GM12801 (cell line): ENCODE data around the gene GPR108.

Source experiments
- TF ChIP-seq, protein P1 (sequence below): IDR thresholded peaks from one replicate; pipeline ENCODE4 v1.5.1; 2011; ENCODE audit warnings: control low read depth; ENCODE audit not compliant: insufficient read length; ENCODE audit errors: extremely low read depth

Gene GPR108

GRCh38 chr19:6697291-6697690 is 40.1 kb downstream of the GPR108 start:
- TF ChIP-seq, protein P1, sequence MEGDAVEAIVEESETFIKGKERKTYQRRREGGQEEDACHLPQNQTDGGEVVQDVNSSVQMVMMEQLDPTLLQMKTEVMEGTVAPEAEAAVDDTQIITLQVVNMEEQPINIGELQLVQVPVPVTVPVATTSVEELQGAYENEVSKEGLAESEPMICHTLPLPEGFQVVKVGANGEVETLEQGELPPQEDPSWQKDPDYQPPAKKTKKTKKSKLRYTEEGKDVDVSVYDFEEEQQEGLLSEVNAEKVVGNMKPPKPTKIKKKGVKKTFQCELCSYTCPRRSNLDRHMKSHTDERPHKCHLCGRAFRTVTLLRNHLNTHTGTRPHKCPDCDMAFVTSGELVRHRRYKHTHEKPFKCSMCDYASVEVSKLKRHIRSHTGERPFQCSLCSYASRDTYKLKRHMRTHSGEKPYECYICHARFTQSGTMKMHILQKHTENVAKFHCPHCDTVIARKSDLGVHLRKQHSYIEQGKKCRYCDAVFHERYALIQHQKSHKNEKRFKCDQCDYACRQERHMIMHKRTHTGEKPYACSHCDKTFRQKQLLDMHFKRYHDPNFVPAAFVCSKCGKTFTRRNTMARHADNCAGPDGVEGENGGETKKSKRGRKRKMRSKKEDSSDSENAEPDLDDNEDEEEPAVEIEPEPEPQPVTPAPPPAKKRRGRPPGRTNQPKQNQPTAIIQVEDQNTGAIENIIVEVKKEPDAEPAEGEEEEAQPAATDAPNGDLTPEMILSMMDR: no peak

DNA sequence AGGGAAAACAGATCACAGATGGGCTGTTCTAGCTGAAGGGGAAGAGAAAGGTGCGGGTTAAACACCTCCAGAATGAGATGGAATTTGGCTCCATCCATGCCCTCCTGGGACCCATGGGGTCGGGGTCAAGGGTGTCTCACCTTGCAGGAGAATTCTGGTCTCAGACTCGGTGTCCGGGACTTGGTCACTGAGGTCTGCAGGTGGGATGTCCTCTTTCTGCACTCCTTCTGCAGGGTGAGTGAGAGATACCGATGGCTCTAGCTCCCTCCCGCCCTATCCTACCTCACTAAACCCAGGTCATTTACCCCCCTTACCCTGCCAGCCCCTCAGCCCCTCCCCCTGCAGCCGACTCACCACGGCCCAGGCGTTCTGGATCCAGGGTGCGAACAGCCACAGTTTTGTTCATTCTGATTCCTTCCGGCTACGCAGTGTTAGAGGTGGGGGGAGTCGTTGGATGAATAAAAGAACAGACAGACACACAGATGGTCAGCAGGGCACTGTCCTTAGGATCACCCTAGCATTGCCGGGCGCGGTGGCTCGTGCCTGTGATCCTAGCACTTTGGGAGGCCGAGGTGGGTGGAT is 41.0 kb downstream of the GPR108 start:
- TF ChIP-seq, protein P1: no peak

DNA sequence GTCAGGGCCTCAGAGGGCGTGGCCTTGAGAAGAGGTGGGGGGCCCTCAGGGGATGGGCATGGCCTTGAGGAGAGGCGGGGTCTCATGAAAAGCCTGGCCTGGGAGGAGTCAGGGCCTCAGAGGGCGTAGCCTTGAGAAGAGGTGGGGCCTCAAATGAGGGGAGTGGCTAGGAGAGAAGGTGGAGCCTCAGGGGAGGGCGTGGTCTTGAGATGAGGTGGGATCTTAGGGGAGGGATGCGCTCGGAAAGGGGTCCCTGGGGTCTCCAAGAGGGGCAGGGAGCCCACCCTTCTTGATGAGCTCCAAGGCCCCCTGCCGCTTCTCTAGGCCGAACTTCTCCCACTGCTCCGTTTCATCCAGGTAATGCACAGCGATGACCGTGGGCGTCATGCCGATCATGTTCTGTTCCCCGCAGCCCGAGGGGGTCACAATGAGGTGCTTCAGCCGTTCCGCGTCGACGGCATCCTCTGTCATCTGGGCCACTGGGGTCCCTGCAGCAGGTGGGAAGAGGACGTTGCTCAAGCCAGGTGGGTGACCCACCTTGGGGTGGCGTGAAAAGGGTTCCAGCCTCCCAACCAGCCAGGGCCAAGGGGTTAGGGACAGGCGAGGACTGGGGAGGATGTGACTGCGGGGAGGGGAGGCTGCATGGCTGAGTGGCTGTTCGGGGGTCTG is 43.1 kb downstream of the GPR108 start:
- TF ChIP-seq, protein P1: no peak

- TF ChIP-seq, protein P1: no peak
Measured at GRCh38 chr19:6693681-6694080, 43.7 kb downstream of the GPR108 start.

GRCh38 chr19:6693056-6693471 is 44.3 kb downstream of the GPR108 start:
- TF ChIP-seq, protein P1: no peak

- TF ChIP-seq, protein P1: no peak
Measured at GRCh38 chr19:6692027-6692426, 45.4 kb downstream of the GPR108 start.

DNA sequence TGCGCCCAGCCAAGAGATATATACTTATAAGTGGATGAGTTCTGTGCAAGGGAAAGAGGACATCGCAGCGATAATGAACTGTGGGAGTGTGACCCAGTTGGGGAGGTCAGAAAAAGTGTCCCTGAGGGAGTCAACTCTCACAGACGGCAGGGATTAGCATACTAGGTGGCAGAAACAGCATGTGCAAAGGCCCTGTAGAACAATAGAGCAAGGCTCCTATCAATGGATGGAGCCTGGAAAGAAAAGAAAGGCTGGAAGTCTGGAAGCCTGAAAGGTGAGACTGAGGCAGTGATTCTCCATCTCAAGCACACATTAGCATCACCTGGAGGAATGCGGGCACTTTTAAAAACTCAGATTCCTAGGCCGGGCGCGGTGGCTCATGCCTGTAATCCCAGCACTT is 46.0 kb downstream of the GPR108 start:
- TF ChIP-seq, protein P1: no peak
